ENCODE measurements around the gene RXRA.

Gene RXRA

DNA sequence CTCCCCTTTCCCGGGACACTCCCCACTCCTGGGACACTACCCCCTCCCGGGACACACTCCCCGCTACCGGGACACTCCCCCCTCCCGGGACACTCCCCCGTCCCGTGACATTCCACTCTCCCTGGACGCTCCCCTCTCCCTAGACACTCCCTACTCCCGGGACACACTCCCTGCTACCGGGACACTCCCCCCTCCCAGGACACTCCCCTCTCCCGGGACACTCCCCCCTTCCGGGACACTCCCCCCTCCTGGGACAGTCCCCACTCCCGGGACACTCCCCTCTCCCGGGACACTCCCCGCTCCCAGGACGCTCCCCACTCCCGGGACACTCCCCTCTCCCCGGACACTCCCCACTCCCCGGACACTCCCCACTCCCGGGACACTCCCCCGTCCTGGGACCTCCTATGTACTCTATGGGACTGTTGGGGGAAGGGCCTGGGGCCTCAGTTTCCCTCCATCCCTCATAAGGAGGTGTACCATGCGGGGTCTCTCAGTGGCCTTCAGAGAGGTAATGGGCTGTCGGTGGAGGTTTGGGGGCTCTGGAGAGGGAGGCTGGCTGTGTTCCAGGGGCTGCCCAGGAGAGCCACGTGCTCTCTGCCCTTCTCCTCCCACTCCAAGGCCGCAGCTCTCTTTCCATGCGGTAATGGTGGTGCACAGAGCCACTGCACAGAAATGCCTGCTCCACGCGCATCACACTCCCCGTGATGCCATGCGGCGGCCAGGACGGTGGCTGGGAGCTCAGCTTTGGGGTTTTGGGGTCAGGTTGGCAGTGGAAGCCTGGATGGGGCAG is 96.2 kb downstream of the RXRA start:
- DNase-seq, result no peak
- TF ChIP-seq, protein P1, sequence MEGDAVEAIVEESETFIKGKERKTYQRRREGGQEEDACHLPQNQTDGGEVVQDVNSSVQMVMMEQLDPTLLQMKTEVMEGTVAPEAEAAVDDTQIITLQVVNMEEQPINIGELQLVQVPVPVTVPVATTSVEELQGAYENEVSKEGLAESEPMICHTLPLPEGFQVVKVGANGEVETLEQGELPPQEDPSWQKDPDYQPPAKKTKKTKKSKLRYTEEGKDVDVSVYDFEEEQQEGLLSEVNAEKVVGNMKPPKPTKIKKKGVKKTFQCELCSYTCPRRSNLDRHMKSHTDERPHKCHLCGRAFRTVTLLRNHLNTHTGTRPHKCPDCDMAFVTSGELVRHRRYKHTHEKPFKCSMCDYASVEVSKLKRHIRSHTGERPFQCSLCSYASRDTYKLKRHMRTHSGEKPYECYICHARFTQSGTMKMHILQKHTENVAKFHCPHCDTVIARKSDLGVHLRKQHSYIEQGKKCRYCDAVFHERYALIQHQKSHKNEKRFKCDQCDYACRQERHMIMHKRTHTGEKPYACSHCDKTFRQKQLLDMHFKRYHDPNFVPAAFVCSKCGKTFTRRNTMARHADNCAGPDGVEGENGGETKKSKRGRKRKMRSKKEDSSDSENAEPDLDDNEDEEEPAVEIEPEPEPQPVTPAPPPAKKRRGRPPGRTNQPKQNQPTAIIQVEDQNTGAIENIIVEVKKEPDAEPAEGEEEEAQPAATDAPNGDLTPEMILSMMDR (IDR thresholded peaks at IDR 0.05), result no peak
- Mint-ChIP-seq H3K9me3 (no peaks in the 10 kb centered on the region), H3K27ac (no peak overlapping the region), H3K4me1 (peaks cover 19% of the 10 kb centered on the region), H3K4me3 (no peak overlapping the region), H3K36me3 (ENCODE audit: low read depth) (peaks cover 8% of the 10 kb centered on the region), H3K27me3 (ENCODE audit: low read depth, poor library complexity) (peaks cover 1% of the 10 kb centered on the region)

DNA sequence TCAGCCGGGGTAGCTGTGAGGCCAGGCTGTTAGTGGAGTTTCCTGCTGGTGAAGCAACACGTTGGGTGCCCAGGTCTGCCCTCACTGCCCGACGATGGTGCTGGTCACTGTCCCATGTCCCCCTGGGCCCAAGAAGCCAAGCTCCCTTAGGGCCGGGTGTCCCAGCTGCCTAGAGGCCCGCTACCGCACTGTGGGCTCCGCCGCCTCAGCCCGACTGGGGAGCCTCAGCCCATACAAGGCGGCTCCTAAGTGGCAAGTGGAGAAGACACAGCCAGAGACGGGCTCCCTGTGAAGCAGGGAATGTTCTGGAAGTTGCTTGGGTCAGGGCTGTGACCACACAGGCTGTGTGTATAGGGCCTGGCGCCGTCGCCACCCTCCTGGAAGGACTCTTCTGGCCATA is 96.9 kb downstream of the RXRA start:
- peaks cover 19% of the 10 kb centered on the region for H3K4me1 Mint-ChIP-seq
- H3K36me3 Mint-ChIP-seq (ENCODE audit: low read depth), result peaks cover 8% of the 10 kb centered on the region
- TF ChIP-seq, protein P1 (IDR thresholded peaks at IDR 0.05), result no peak
- H3K4me3 Mint-ChIP-seq, result no peak overlapping the region
- H3K9me3 Mint-ChIP-seq, result no peaks in the 10 kb centered on the region
- no peak for DNase-seq
- H3K27me3 Mint-ChIP-seq (ENCODE audit: low read depth, poor library complexity), result peaks cover 5% of the 10 kb centered on the region
- H3K27ac Mint-ChIP-seq, result no peak overlapping the region

GRCh38 chr9:134423749-134424148 is 97.5 kb downstream of the RXRA start:
- Mint-ChIP-seq H3K4me3 (no peak overlapping the region), H3K27me3 (ENCODE audit: low read depth, poor library complexity) (peaks cover 5% of the 10 kb centered on the region), H3K9me3 (no peaks in the 10 kb centered on the region), H3K4me1 (peaks cover 19% of the 10 kb centered on the region), H3K36me3 (ENCODE audit: low read depth) (peaks cover 8% of the 10 kb centered on the region), H3K27ac (no peak overlapping the region)
- DNase-seq, result no peak
- TF ChIP-seq, protein P1 (IDR thresholded peaks at IDR 0.05), result no peak

DNA sequence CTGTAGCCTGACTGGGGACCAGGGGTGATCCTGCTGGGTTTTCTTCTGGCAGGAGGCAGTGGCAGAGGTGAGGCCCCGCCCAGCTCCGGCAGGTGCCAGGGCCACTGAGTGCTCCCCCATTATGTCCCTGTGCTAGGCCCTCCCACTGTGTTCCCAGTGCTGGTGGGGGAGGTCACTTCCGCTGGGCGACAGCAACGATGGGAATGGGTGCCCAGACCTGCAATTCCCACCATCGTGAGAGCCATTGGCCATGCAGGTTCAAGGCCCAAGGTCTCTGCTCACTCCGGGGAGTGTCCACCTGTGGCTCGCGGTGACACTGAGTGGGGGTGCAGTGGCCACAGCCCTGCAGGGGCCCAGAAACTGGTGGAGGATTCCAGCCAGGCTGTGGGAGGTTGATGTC is 98.6 kb downstream of the RXRA start:
- TF ChIP-seq, protein P1 (IDR thresholded peaks at IDR 0.05), result no peak
- H3K36me3 Mint-ChIP-seq (ENCODE audit: low read depth), result peaks cover 8% of the 10 kb centered on the region
- no peak overlapping the region for H3K4me3 Mint-ChIP-seq
- no peak for DNase-seq
- H3K27me3 Mint-ChIP-seq (ENCODE audit: low read depth, poor library complexity), result peaks cover 5% of the 10 kb centered on the region
- H3K9me3 Mint-ChIP-seq, result no peaks in the 10 kb centered on the region
- H3K4me1 Mint-ChIP-seq, result peaks cover 13% of the 10 kb centered on the region
- no peak overlapping the region for H3K27ac Mint-ChIP-seq

DNA sequence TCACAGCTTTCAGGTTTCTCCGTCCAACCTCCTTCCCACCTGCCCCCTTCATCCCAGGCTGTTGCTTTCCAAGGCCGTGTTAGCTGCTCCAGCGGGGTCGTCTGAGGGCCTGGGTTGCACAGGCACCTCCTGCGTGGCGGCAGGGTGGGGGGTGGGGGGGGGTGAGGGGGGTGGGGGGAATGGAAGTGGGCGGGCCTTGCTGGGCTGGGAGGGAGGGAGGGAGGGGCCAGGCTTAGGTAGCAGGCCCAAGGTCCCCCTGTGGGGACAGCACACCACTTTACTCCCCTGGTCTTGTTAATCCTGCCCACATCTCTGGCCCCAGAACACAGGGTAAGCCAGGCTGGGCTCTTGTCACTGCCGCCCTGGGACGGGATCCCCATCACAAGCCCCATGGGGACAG is 99.1 kb downstream of the RXRA start:
- TF ChIP-seq, protein P1 (IDR thresholded peaks at IDR 0.05), result no peak
- DNase-seq, result no peak
- Mint-ChIP-seq H3K27ac (no peak overlapping the region), H3K4me1 (peaks cover 13% of the 10 kb centered on the region), H3K4me3 (no peak overlapping the region), H3K36me3 (ENCODE audit: low read depth) (peaks cover 8% of the 10 kb centered on the region), H3K9me3 (no peaks in the 10 kb centered on the region), H3K27me3 (ENCODE audit: low read depth, poor library complexity) (peaks cover 5% of the 10 kb centered on the region)

GRCh38 chr9:134425812-134426211 is 99.6 kb downstream of the RXRA start:
- H3K27me3 Mint-ChIP-seq (ENCODE audit: low read depth, poor library complexity), result peaks cover 5% of the 10 kb centered on the region
- peaks cover 8% of the 10 kb centered on the region for H3K36me3 Mint-ChIP-seq (ENCODE audit: low read depth)
- peaks cover 10% of the 10 kb centered on the region for H3K4me1 Mint-ChIP-seq
- H3K4me3 Mint-ChIP-seq, result no peak overlapping the region
- H3K9me3 Mint-ChIP-seq, result no peaks in the 10 kb centered on the region
- H3K27ac Mint-ChIP-seq, result no peak overlapping the region
- TF ChIP-seq, protein P1 (IDR thresholded peaks at IDR 0.05), result no peak
- DNase-seq, result peak; percentile 58

Data from nephron progenitor cell (in vitro differentiated cells).